H9 (cell line): Measurements from ENCODE around the gene TXLNB. TPM values are rescaled to one million over a fixed set of nuclear protein-coding genes. Genes with fewer than 3 reads are reported as not detected.

Source experiments
- DNase-seq: peaks from one replicate; pipeline ENCODE4 v3.0.0-alpha.2; 2017
- H2AFZ ChIP-seq: one replicate; pipeline ENCODE4 v1.6.1; 2013; ENCODE audit warnings: mild to moderate bottlenecking, low read length, control low read depth, moderate library complexity
- H2AK5ac ChIP-seq: 2 replicates; pipeline ENCODE4 v1.6.1; 2013; ENCODE audit warnings: low read length, control low read depth, mixed read lengths; ENCODE audit not compliant: insufficient read length
- H2BK120ac ChIP-seq: one replicate; pipeline ENCODE4 v1.6.1; 2013; ENCODE audit warnings: low read depth, mild to moderate bottlenecking, low read length, control low read depth, inconsistent platforms; ENCODE audit not compliant: poor library complexity, severe bottlenecking
- H2BK12ac ChIP-seq: 2 replicates; pipeline ENCODE4 v1.6.1; 2013; ENCODE audit warnings: low read length, control low read depth, mixed read lengths, low read depth; ENCODE audit not compliant: insufficient read length
- H2BK15ac ChIP-seq: 2 replicates; pipeline ENCODE4 v1.6.1; 2013; ENCODE audit warnings: low read depth, low read length, control low read depth
- H2BK20ac ChIP-seq: one replicate; pipeline ENCODE4 v1.6.1; 2013; ENCODE audit warnings: low read depth, mild to moderate bottlenecking, low read length, control low read depth, inconsistent platforms; ENCODE audit not compliant: poor library complexity, severe bottlenecking
- H2BK5ac ChIP-seq: 2 replicates; pipeline ENCODE4 v1.6.1; 2013; ENCODE audit warnings: low read length, control low read depth, mixed read lengths; ENCODE audit not compliant: insufficient read length
- H3K14ac ChIP-seq: 2 replicates; pipeline ENCODE4 v1.6.1; 2013; ENCODE audit warnings: low read length, control low read depth; ENCODE audit not compliant: insufficient read depth
- H3K18ac ChIP-seq: 2 replicates; pipeline ENCODE4 v1.6.1; 2013; ENCODE audit warnings: low read depth, mild to moderate bottlenecking, mixed read lengths, low read length, control low read depth; ENCODE audit not compliant: insufficient read length
- H3K23ac ChIP-seq: 2 replicates; pipeline ENCODE4 v1.6.1; 2013; ENCODE audit warnings: low read length, control low read depth, mixed read lengths, low read depth; ENCODE audit not compliant: insufficient read length
- H3K23me2 ChIP-seq: 2 replicates; pipeline ENCODE4 v1.6.1; 2013; ENCODE audit warnings: low read depth, mild to moderate bottlenecking, mixed read lengths, low read length, control low read depth; ENCODE audit not compliant: insufficient read length, poor library complexity, severe bottlenecking
- H3K27ac ChIP-seq: 2 replicates; pipeline ENCODE4 v1.5.1; 2013; ENCODE audit warnings: low read length, control low read depth, mixed read lengths, low read depth; ENCODE audit not compliant: insufficient read length
- H3K27me3 ChIP-seq: 2 replicates; pipeline ENCODE4 v1.6.1; 2013; ENCODE audit warnings: low read length, control low read depth, inconsistent platforms; ENCODE audit not compliant: insufficient read depth
- H3K4ac ChIP-seq: 2 replicates; pipeline ENCODE4 v1.6.1; 2013; ENCODE audit warnings: low read depth, mild to moderate bottlenecking, control low read depth, inconsistent platforms, low read length, moderate library complexity
- H3K4me1 ChIP-seq: 2 replicates; pipeline ENCODE4 v1.6.1; 2013; ENCODE audit warnings: low read length, control low read depth, inconsistent platforms; ENCODE audit not compliant: insufficient read depth
- H3K4me2 ChIP-seq: 2 replicates; pipeline ENCODE4 v1.6.1; 2013; ENCODE audit warnings: low read length, control low read depth, mixed read lengths; ENCODE audit not compliant: insufficient read length, insufficient read depth
- H3K56ac ChIP-seq: 2 replicates; pipeline ENCODE4 v1.6.1; 2013; ENCODE audit warnings: low read depth, mild to moderate bottlenecking, mixed read lengths, low read length, control low read depth; ENCODE audit not compliant: insufficient read length
- H3K79me1 ChIP-seq: 2 replicates; pipeline ENCODE4 v1.6.1; 2013; ENCODE audit warnings: low read depth, mild to moderate bottlenecking, moderate library complexity, low read length, control low read depth, inconsistent platforms; ENCODE audit not compliant: insufficient read depth, poor library complexity, severe bottlenecking
- H3K79me2 ChIP-seq: 2 replicates; pipeline ENCODE4 v1.6.1; 2013; ENCODE audit warnings: low read length, control low read depth, inconsistent platforms; ENCODE audit not compliant: insufficient read depth
- H3K9ac ChIP-seq: 2 replicates; pipeline ENCODE4 v1.6.1; 2013; ENCODE audit warnings: low read length, control low read depth, mixed read lengths; ENCODE audit not compliant: insufficient read length; ENCODE audit errors: extremely low read depth
- H3K9me3 ChIP-seq: one replicate; pipeline ENCODE4 v1.6.1; 2013; ENCODE audit warnings: low read depth, low read length, inconsistent platforms; ENCODE audit not compliant: control insufficient read depth
- H3T11ph ChIP-seq: one replicate; pipeline ENCODE4 v1.6.1; 2013; ENCODE audit warnings: mild to moderate bottlenecking, low read length, control low read depth, inconsistent platforms
- H4K20me1 ChIP-seq: one replicate; pipeline ENCODE4 v1.6.1; 2013; ENCODE audit not compliant: control insufficient read depth, insufficient read length, insufficient read depth
- H4K5ac ChIP-seq: 2 replicates; pipeline ENCODE4 v1.6.1; 2013; ENCODE audit warnings: low read depth, mild to moderate bottlenecking, mixed read lengths, low read length, control low read depth; ENCODE audit not compliant: insufficient read length
- H4K8ac ChIP-seq: replicated peaks from 2 replicates; pipeline ENCODE4 v1.6.1; 2013; ENCODE audit warnings: low read length, control low read depth, mixed read lengths, low read depth; ENCODE audit not compliant: insufficient read length
- H4K91ac ChIP-seq: 2 replicates; pipeline ENCODE4 v1.6.1; 2013; ENCODE audit warnings: low read depth, mild to moderate bottlenecking, moderate library complexity, mixed read lengths, low read length, control low read depth; ENCODE audit not compliant: insufficient read length
- H3K27ac Mint-ChIP-seq, 3 experiments: 2 replicates in 2 of 3; 3 replicates in 1 of 3; pipeline ENCODE4 v1.8.0; 2020 to 2021; ENCODE audit warnings: mixed read lengths in 3 of 3, mild to moderate bottlenecking in 1 of 3, moderate library complexity in 1 of 3
- H3K27me3 Mint-ChIP-seq: 2 replicates; pipeline ENCODE4 v1.8.0; 2021; ENCODE audit warnings: low read depth, mild to moderate bottlenecking, moderate library complexity, mixed read lengths
- H3K36me3 Mint-ChIP-seq, 3 experiments: 2 replicates in 2 of 3; 3 replicates in 1 of 3; pipeline ENCODE4 v1.8.0; 2020 to 2021; ENCODE audit warnings: low read depth in 3 of 3, mixed read lengths in 3 of 3; ENCODE audit not compliant: insufficient read depth in 1 of 3
- H3K4me1 Mint-ChIP-seq, 2 experiments: 2 replicates each; pipeline ENCODE4 v1.8.0; 2020; ENCODE audit warnings: mixed read lengths in 2 of 2
- H3K4me3 Mint-ChIP-seq, 2 experiments: 2 replicates in 1 of 2; 3 replicates in 1 of 2; pipeline ENCODE4 v1.8.0; 2020 to 2021; ENCODE audit warnings: mild to moderate bottlenecking in 2 of 2, mixed read lengths in 2 of 2, moderate library complexity in 1 of 2
- H3K9me3 Mint-ChIP-seq, 2 experiments: 2 replicates in 1 of 2; 3 replicates in 1 of 2; pipeline ENCODE4 v1.8.0; 2020; ENCODE audit warnings: mild to moderate bottlenecking in 2 of 2, mixed read lengths in 2 of 2, moderate library complexity in 1 of 2
- CTCF ChIP-seq: fragments of 200-600 bp; sonication (generic); conservative IDR thresholded peaks from 3 replicates; pipeline ENCODE4 v1.8.0; 2021; ENCODE audit warnings: antibody characterized with exemption, mild to moderate bottlenecking
- WGBS: extraction: QIAGEN DNeasy Blood & Tissue Kit; methylation state at CpG from one replicate; pipeline ENCODE4 v1.1.7; 2013; ENCODE audit warnings: missing lambda C conversion rate, low lambda C conversion rate, mixed read lengths; ENCODE audit not compliant: insufficient read length; ENCODE audit errors: extremely low coverage; 5-methylcytosine and 5-hydroxymethylcytosine counted together
- total RNA-seq: library from RNA; stranded (reverse); gene quantifications from 2 replicates; pipeline ENCODE4 v1.2.1, GENCODE V29; 2021

Gene TXLNB
- total RNA-seq, 1 experiment from 2014 or later: 0.04 TPM

- no peak for TF ChIP-seq CTCF
- Histone ChIP-seq H3K79me1 (no peaks in the 10 kb centered on the region), H2BK120ac (no peak overlapping the region), H3T11ph (no peak overlapping the region), H4K8ac (no peak overlapping the region), H3K4me1 (no peaks in the 10 kb centered on the region), H2BK15ac (no peak overlapping the region), H3K4ac (no peak overlapping the region), H2BK12ac (no peak overlapping the region), H3K14ac (no peak overlapping the region), H3K9ac (no peak overlapping the region), H3K23ac (no peak overlapping the region), H3K18ac (no peak overlapping the region), H3K56ac (no peak overlapping the region), H4K91ac (no peak overlapping the region), H4K5ac (no peak overlapping the region), H3K27me3 (no peaks in the 10 kb centered on the region), H2BK20ac (no peak overlapping the region), H3K23me2 (no peaks in the 10 kb centered on the region), H2AFZ (no peak overlapping the region), H2BK5ac (no peak overlapping the region), H3K4me2 (no peak overlapping the region), H3K79me2 (no peaks in the 10 kb centered on the region), H3K9me3 (no peaks in the 10 kb centered on the region), H4K20me1 (no peaks in the 10 kb centered on the region), H3K27ac (no peak overlapping the region), H2AK5ac (no peak overlapping the region)
- H3K4me3 Mint-ChIP-seq: no peak overlapping the region
- no peaks in the 10 kb centered on the region for H3K27me3 Mint-ChIP-seq
- no peak for DNase-seq
- H3K27ac Mint-ChIP-seq: no peak overlapping the region
- no peaks in the 10 kb centered on the region for H3K9me3 Mint-ChIP-seq
- H3K36me3 Mint-ChIP-seq: no peaks in the 10 kb centered on the region
- 0 out of 4 replicates have a peak, but pooled peaks cover 0 to 2% of the 10 kb centered on the region in 2 experiments for H3K4me1 Mint-ChIP-seq
- WGBS: no CpG with 5 or more reads among the region's 4 CpGs
Measured at GRCh38 chr6:139275279-139276055, 16.3 kb downstream of the TXLNB start.
